Breast epithelium (tissue), 3 donors: ENCODE results near the gene LGALS3BP.

Experiments used
- CTCF ChIP-seq, 3 donors: fragments of 450-650 bp; IDR thresholded peaks; one replicate each; pipeline ENCODE4 v1.5.1; 2016 to 2017; ENCODE audit warnings: antibody characterized with exemption in 3 of 3, mild to moderate bottlenecking in 3 of 3, moderate library complexity in 3 of 3
- POLR2A ChIP-seq: fragments of 450-650 bp; IDR thresholded peaks from one replicate; pipeline ENCODE4 v1.6.1; 2016; ENCODE audit warnings: antibody characterized with exemption, mild to moderate bottlenecking, moderate library complexity
- POLR2AphosphoS5 ChIP-seq, 3 donors: sonication (generic); formaldehyde crosslinking; IDR thresholded peaks; one replicate each; pipeline ENCODE4 v1.6.1; 2017; ENCODE audit warnings: antibody characterized with exemption in 3 of 3

- no peak for TF ChIP-seq CTCF (IDR thresholded peaks at IDR 0.05)
- TF ChIP-seq POLR2A: no peak
- no peak for TF ChIP-seq POLR2AphosphoS5 (IDR thresholded peaks at IDR 0.05)
Measured at GRCh38 chr17:79008666-79009387, 29.1 kb upstream of the LGALS3BP start.
